GM12865 (cell line): ENCODE data around the gene SNN.

Experiments
- DNase-seq: peaks from one replicate; pipeline ENCODE4 v3.0.0; 2010; ENCODE audit warnings: low read depth
- H3K4me3 ChIP-seq: 2 replicates; pipeline ENCODE4 v1.5.1; 2011; ENCODE audit warnings: mild to moderate bottlenecking, low read depth, low read length, control low read depth
- TF ChIP-seq, protein P1 (sequence below): IDR thresholded peaks from 2 replicates; pipeline ENCODE4 v1.5.1; 2011; ENCODE audit warnings: low read length, control low read depth, low read depth, inconsistent platforms; ENCODE audit not compliant: insufficient read depth; ENCODE audit errors: missing control alignments

The SNN gene

DNA sequence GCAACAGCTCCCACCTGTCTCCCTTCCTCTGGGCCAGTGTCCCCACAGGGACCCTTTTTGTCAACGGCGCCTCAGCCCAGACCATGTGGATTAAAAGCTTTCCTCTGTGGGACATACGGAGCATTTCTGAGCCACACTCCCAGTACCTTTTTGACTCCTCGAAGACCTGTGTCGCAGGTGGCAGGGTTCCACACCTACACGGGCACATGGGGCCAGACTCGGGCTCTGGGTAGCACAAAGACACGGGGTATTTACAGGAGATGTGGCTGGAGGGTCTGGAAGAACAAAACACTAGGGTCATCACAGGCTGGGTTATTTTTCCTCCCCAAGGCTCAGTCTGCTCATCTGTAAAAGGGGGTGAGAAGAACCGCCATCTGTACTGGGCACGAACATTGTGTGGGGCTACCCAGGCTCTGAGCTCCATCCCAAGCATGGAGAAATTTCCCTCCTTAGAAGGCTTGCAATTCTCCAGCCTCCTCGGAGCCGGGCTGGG is 32.5 kb upstream of the SNN start:
- H3K4me3 ChIP-seq = no peak overlapping the region

DNA sequence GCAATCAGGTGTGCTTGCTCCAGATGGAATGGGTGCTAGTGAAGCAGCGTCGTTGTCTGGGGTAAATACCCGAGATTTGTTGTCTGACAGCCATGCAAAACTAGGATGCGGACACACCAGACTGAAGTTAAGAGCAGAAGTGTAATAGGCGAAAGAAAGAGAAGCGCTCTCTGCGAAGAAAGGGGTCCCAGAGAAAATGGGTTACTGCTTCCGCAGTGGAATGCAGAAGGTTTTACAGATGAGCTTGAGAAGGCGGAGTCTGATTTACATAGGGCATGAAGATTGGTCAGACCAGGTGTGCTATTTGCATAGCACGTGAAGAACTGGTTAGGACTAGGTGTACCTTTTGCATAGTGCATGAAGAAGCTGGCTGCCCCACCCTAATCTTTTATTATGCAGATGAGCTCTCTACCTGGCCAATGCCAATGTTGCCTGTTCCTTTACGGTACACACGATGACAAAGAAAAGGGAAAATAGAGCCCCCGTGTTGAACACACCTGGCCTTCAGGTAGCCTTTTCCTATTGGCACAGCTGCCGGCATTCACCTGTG is 32.0 kb upstream of the SNN start:
- H3K4me3 ChIP-seq = no peak overlapping the region
- DNase-seq = no peak
- TF ChIP-seq, protein P1, sequence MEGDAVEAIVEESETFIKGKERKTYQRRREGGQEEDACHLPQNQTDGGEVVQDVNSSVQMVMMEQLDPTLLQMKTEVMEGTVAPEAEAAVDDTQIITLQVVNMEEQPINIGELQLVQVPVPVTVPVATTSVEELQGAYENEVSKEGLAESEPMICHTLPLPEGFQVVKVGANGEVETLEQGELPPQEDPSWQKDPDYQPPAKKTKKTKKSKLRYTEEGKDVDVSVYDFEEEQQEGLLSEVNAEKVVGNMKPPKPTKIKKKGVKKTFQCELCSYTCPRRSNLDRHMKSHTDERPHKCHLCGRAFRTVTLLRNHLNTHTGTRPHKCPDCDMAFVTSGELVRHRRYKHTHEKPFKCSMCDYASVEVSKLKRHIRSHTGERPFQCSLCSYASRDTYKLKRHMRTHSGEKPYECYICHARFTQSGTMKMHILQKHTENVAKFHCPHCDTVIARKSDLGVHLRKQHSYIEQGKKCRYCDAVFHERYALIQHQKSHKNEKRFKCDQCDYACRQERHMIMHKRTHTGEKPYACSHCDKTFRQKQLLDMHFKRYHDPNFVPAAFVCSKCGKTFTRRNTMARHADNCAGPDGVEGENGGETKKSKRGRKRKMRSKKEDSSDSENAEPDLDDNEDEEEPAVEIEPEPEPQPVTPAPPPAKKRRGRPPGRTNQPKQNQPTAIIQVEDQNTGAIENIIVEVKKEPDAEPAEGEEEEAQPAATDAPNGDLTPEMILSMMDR = no peak

More for the DNA sequence above, 32.5 kb upstream of the SNN start:
- TF ChIP-seq, protein P1 = no peak
- DNase-seq = no peak

DNA sequence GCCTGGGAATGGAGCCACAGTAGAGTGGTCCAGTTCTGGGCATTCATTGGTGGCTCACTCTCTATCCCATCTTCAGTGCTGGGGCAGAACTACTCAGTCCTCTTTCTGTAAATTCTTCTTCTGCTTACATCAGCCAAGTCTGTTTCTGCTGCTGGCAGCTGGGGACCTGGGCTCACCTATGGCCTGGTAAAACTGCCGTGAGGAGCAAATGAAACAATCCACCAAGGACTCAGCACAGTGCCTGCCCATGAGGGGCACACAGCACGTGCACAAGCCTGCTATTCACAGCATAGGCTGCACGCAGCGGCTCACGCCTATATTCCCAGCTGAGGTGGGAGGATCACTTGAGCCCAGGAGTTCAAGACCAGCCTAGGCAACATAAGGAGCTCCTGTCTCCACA is 30.9 kb upstream of the SNN start:
- no peak overlapping the region for H3K4me3 ChIP-seq
- no peak for DNase-seq
- TF ChIP-seq, protein P1 = no peak

DNA sequence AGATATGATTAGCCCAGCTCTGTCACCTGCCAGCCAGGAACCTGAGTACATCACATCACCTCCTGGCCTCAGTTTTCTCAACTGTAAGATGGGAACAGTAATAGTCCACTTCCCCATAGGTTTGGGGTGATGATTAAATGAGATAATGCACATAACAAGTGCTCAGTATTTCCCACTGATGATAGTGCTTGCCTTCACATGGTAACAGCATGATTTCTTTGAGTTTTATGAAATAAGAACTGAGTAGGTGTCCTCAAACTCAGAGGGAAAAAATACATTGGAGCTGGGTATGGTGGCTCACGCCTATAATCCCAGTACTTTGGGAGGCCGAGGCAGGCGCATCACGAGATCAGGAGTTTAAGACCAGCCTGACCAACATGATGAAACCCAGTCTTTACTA is 30.1 kb upstream of the SNN start:
- no peak for DNase-seq
- H3K4me3 ChIP-seq = no peak overlapping the region
- TF ChIP-seq, protein P1 = no peak

DNA sequence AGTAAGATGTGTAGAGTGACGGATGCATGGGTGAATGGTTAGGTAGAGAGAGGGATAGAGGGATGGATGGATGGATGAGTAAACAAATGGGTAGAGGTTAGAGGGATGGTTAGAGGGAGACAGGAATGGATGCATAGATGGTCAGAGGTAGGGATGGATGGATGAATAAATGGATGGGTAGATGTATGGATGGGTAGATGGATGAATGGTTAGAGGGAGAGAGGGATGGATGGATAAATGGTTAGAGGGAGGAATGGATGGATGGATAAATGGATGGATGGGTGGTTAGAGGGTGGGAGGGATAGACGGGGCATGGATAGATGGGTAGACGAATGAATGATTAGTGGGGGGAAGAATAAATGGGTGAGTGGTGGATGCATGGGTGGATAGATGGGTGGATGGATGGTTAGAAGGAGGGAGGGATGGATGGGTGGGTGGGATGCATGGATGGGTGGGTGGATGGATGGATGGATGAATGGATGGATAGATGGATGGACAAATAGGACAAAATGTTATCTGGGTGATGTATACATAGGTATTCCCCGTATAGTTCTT is 29.2 kb upstream of the SNN start:
- no peak for DNase-seq
- H3K4me3 ChIP-seq = no peak overlapping the region
- TF ChIP-seq, protein P1 = no peak

DNA sequence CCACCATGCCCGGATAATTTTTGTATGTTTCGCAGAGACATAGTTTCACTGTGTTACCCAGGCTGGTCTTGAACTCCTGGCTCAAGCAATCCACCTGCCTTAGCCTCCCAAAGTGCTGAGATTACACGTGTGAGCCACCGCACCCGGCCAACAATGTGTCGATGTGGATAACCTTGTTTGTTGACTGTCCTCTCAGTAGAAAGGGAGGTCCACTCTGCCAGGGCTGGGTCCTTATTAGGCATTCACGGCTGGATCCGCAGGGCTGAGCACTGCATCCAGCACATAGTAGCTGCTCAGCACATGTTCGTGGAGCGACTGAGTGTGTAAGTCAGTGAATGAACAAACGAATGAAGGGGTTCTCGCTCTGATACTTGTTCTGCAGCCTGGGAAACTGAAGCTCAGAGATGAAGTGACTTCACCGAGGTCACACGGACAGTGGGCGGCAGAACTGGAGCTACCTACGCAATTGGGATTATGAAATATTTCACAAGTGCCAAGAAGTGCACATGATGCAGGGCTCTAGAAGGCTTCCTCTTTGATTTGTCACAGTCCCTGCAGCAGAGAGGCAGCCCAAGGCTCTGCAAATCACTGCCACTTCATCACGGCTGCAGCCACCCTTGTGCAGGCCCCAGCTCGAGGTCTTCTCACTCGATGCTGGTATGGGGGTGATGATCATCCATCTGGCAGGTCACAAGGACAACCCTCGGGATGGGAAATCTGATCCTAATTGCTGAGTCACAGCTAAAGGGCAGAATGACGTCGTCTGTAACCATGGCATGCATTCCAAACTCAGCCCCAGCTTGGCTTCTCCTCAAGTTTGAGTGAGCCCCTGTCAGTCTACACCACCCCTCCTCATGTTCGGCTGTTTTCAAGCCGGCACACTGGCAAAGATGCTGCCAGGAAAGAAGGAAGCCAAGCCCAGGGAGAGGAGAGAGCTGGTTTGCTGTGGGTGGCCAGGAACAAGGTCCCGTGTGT is 28.0 kb upstream of the SNN start:
- H3K4me3 ChIP-seq = no peak overlapping the region
- TF ChIP-seq, protein P1 = no peak
- DNase-seq = no peak
